ENCODE results near the gene KANK3.
"Not testable (repeated sequence)": the region's sequence is repeated elsewhere in the genome, so short reads cannot be mapped to it uniquely, and the experiment has no call there.

Gene KANK3

GRCh38 chr19:8379156-8379891 is 36.3 kb upstream of the KANK3 start:
- not testable (repeated sequence) for H3K4me2 ChIP-seq (ENCODE audit: low read depth, low read length); H3K27ac ChIP-seq (ENCODE audit: low read length); H3K79me2 ChIP-seq (ENCODE audit: low read length); H3K9me3 ChIP-seq (replicated peaks; ENCODE audit: insufficient read depth, low read length); H3K27me3 ChIP-seq (replicated peaks; ENCODE audit: insufficient read depth, low read length); H3K9me2 ChIP-seq (replicated peaks; ENCODE audit: insufficient read depth, low read length); H3K36me3 ChIP-seq (replicated peaks; ENCODE audit: insufficient read depth, low read length); H3K4me1 ChIP-seq (ENCODE audit: low read length); H3K9ac ChIP-seq (ENCODE audit: low read length); H3F3A ChIP-seq (ENCODE audit: insufficient read depth, low read length); H4K20me1 ChIP-seq (ENCODE audit: insufficient read depth, low read length); DNase-seq; H2AFZ ChIP-seq (ENCODE audit: low read length); H3K4me3 ChIP-seq (ENCODE audit: low read length)

GRCh38 chr19:8377598-8377997 is 34.5 kb upstream of the KANK3 start:
- Histone ChIP-seq H3K36me3 (replicated peaks; ENCODE audit: insufficient read depth, low read length) (no peaks in the 10 kb centered on the region), H3K27me3 (replicated peaks; ENCODE audit: insufficient read depth, low read length) (no peaks in the 10 kb centered on the region), H4K20me1 (ENCODE audit: insufficient read depth, low read length) (no peaks in the 10 kb centered on the region), H3K27ac (ENCODE audit: low read length) (no peak overlapping the region), H3K9me2 (replicated peaks; ENCODE audit: insufficient read depth, low read length) (no peaks in the 10 kb centered on the region), H3K4me2 (ENCODE audit: low read depth, low read length) (no peak overlapping the region), H2AFZ (ENCODE audit: low read length) (no peak overlapping the region), H3K4me1 (ENCODE audit: low read length) (no peaks in the 10 kb centered on the region), H3K9ac (ENCODE audit: low read length) (no peak overlapping the region), H3K9me3 (replicated peaks; ENCODE audit: insufficient read depth, low read length) (no peaks in the 10 kb centered on the region), H3K79me2 (ENCODE audit: low read length) (no peaks in the 10 kb centered on the region), H3F3A (ENCODE audit: insufficient read depth, low read length) (no peaks in the 10 kb centered on the region), H3K4me3 (ENCODE audit: low read length) (no peak overlapping the region)
- DNase-seq: no peak
- no peak for TF ChIP-seq EZH2 (optimal IDR thresholded peaks at IDR 0.05; ENCODE audit: low read depth, low read length)
- no peak for TF ChIP-seq EZH2phosphoT487 (IDR thresholded peaks at IDR 0.05; ENCODE audit: low read length)
- no peak for TF ChIP-seq CTCF (IDR thresholded peaks at IDR 0.05; ENCODE audit: low read length)

- H3F3A ChIP-seq (ENCODE audit: insufficient read depth, low read length); DNase-seq; H3K27me3 ChIP-seq (replicated peaks; ENCODE audit: insufficient read depth, low read length); H4K20me1 ChIP-seq (ENCODE audit: insufficient read depth, low read length); H3K9me2 ChIP-seq (replicated peaks; ENCODE audit: insufficient read depth, low read length); H2AFZ ChIP-seq (ENCODE audit: low read length); H3K9ac ChIP-seq (ENCODE audit: low read length); H3K27ac ChIP-seq (ENCODE audit: low read length); H3K4me1 ChIP-seq (ENCODE audit: low read length); H3K79me2 ChIP-seq (ENCODE audit: low read length); H3K36me3 ChIP-seq (replicated peaks; ENCODE audit: insufficient read depth, low read length); H3K4me2 ChIP-seq (ENCODE audit: low read depth, low read length); H3K4me3 ChIP-seq (ENCODE audit: low read length); H3K9me3 ChIP-seq (replicated peaks; ENCODE audit: insufficient read depth, low read length): not testable (repeated sequence)
Measured at GRCh38 chr19:8376373-8376974, 33.4 kb upstream of the KANK3 start.

GRCh38 chr19:8375766-8376165 is 32.7 kb upstream of the KANK3 start:
- H3K4me1 ChIP-seq (ENCODE audit: low read length); H3K9ac ChIP-seq (ENCODE audit: low read length); H3K4me3 ChIP-seq (ENCODE audit: low read length); H3K9me2 ChIP-seq (replicated peaks; ENCODE audit: insufficient read depth, low read length); H3K27me3 ChIP-seq (replicated peaks; ENCODE audit: insufficient read depth, low read length); H3K27ac ChIP-seq (ENCODE audit: low read length); H3K79me2 ChIP-seq (ENCODE audit: low read length); H4K20me1 ChIP-seq (ENCODE audit: insufficient read depth, low read length); DNase-seq; H3K36me3 ChIP-seq (replicated peaks; ENCODE audit: insufficient read depth, low read length); H3F3A ChIP-seq (ENCODE audit: insufficient read depth, low read length); H3K9me3 ChIP-seq (replicated peaks; ENCODE audit: insufficient read depth, low read length); H3K4me2 ChIP-seq (ENCODE audit: low read depth, low read length); H2AFZ ChIP-seq (ENCODE audit: low read length): not testable (repeated sequence)

Data from MM.1S (cell line).